ENCODE measurements around the gene TIMM21. TPM values are rescaled to one million over a fixed set of nuclear protein-coding genes. Genes with fewer than 3 reads are reported as not detected.

Gene TIMM21
- total and polyA plus RNA-seq, 5 donors from 2014 or later, result 8.8 to 20.0 (median 15.6) TPM

GRCh38 chr18:74194691-74195090 is 46.4 kb downstream of the TIMM21 start:
- Mint-ChIP-seq H3K27me3 (peaks cover 13% of the 10 kb centered on the region), H3K36me3 (no peaks in the 10 kb centered on the region), H3K27ac (peak overlapping the region in 1 of 3 donors; percentile 50), H3K4me3 (no peak overlapping the region), H3K9me3 (no peaks in the 10 kb centered on the region), H3K4me1 (peaks cover 0 to 6% (median under 1%) of the 10 kb centered on the region in 4 donors)
- H3K36me3 ChIP-seq (ENCODE audit: control insufficient read depth, insufficient read depth, low read length), result no peaks in the 10 kb centered on the region
- DNase-seq (no peak), ATAC-seq (ENCODE audit: low read depth in 2 of 2) (no peak)
- no peak overlapping the region for H3K27ac ChIP-seq (ENCODE audit: insufficient read depth, low read length, poor library complexity, severe bottlenecking)
- H3K4me3 ChIP-seq (ENCODE audit: low read depth, low read length), result no peak overlapping the region
- H3K4me1 ChIP-seq (ENCODE audit: control insufficient read depth, insufficient read depth, low read length, poor library complexity, severe bottlenecking), result no peaks in the 10 kb centered on the region
- peaks cover 4% of the 10 kb centered on the region for H3K27me3 ChIP-seq (ENCODE audit: control insufficient read depth, insufficient read depth, low read length)
- H3K9me3 ChIP-seq (ENCODE audit: control insufficient read depth in 2 of 2, low read length in 2 of 2), result no peaks in the 10 kb centered on the region

GRCh38 chr18:74196220-74197119 is 48.1 kb downstream of the TIMM21 start:
- ATAC-seq (ENCODE audit: low read depth in 2 of 2), result peak; percentile 83 to 90
- Histone ChIP-seq H3K9me3 (ENCODE audit: control insufficient read depth in 2 of 2, low read length in 2 of 2) (no peaks in the 10 kb centered on the region), H3K4me3 (ENCODE audit: low read depth, low read length) (peak overlapping the region; percentile 60), H3K27me3 (ENCODE audit: control insufficient read depth, insufficient read depth, low read length) (peaks cover 2% of the 10 kb centered on the region), H3K4me1 (ENCODE audit: control insufficient read depth, insufficient read depth, low read length, poor library complexity, severe bottlenecking) (no peaks in the 10 kb centered on the region), H3K27ac (ENCODE audit: insufficient read depth, low read length, poor library complexity, severe bottlenecking) (no peak overlapping the region), H3K36me3 (ENCODE audit: control insufficient read depth, insufficient read depth, low read length) (no peaks in the 10 kb centered on the region)
- Mint-ChIP-seq H3K36me3 (no peaks in the 10 kb centered on the region), H3K4me1 (peaks cover 0 to 6% (median under 1%) of the 10 kb centered on the region in 4 donors), H3K27me3 (peaks cover 13% of the 10 kb centered on the region), H3K27ac (peak overlapping the region; percentile 23 to 96 (median 92)), H3K9me3 (no peaks in the 10 kb centered on the region), H3K4me3 (peak overlapping the region in 3 of 4 donors; percentile 11 to 83 (median 83))
- DNase-seq, result peak; percentile 40 to 77 (median 74)

GRCh38 chr18:74197705-74198341 is 49.5 kb downstream of the TIMM21 start:
- H3K27me3 Mint-ChIP-seq, result peaks cover 7% of the 10 kb centered on the region
- no peaks in the 10 kb centered on the region for H3K36me3 Mint-ChIP-seq
- ATAC-seq (ENCODE audit: low read depth in 2 of 2) (no peak), DNase-seq (no peak)
- H3K9me3 ChIP-seq (ENCODE audit: control insufficient read depth in 2 of 2, low read length in 2 of 2), result no peaks in the 10 kb centered on the region
- no peaks in the 10 kb centered on the region for H3K4me1 ChIP-seq (ENCODE audit: control insufficient read depth, insufficient read depth, low read length, poor library complexity, severe bottlenecking)
- H3K4me1 Mint-ChIP-seq, result peaks cover 0 to 6% (median under 1%) of the 10 kb centered on the region in 4 donors
- peaks cover 2% of the 10 kb centered on the region for H3K27me3 ChIP-seq (ENCODE audit: control insufficient read depth, insufficient read depth, low read length)
- no peak overlapping the region for H3K27ac Mint-ChIP-seq
- H3K27ac ChIP-seq (ENCODE audit: insufficient read depth, low read length, poor library complexity, severe bottlenecking), result no peak overlapping the region
- H3K4me3 ChIP-seq (ENCODE audit: low read depth, low read length), result no peak overlapping the region
- no peaks in the 10 kb centered on the region for H3K9me3 Mint-ChIP-seq
- H3K36me3 ChIP-seq (ENCODE audit: control insufficient read depth, insufficient read depth, low read length), result no peaks in the 10 kb centered on the region
- no peak overlapping the region for H3K4me3 Mint-ChIP-seq

- no peak for DNase-seq
Observed at GRCh38 chr18:74198453-74198852, 50.1 kb downstream of the TIMM21 start.

GRCh38 chr18:74200780-74201179 is 52.5 kb downstream of the TIMM21 start:
- Mint-ChIP-seq H3K4me1 (peaks cover 0 to 8% (median under 1%) of the 10 kb centered on the region in 4 donors), H3K4me3 (no peak overlapping the region), H3K27me3 (peaks cover 3% of the 10 kb centered on the region)

More at GRCh38 chr18:74198453-74198852, 50.1 kb downstream of the TIMM21 start:
- H3K4me1 Mint-ChIP-seq, result peaks cover 0 to 6% (median under 1%) of the 10 kb centered on the region in 4 donors
- H3K9me3 ChIP-seq (ENCODE audit: control insufficient read depth in 2 of 2, low read length in 2 of 2), result no peaks in the 10 kb centered on the region
- H3K36me3 ChIP-seq (ENCODE audit: control insufficient read depth, insufficient read depth, low read length), result no peaks in the 10 kb centered on the region
- peaks cover 4% of the 10 kb centered on the region for H3K27me3 Mint-ChIP-seq
- H3K36me3 Mint-ChIP-seq, result no peaks in the 10 kb centered on the region
- H3K27ac ChIP-seq (ENCODE audit: insufficient read depth, low read length, poor library complexity, severe bottlenecking), result no peak overlapping the region
- H3K9me3 Mint-ChIP-seq, result no peaks in the 10 kb centered on the region
- no peak overlapping the region for H3K4me3 Mint-ChIP-seq
- ATAC-seq (ENCODE audit: low read depth in 2 of 2), result no peak
- no peaks in the 10 kb centered on the region for H3K27me3 ChIP-seq (ENCODE audit: control insufficient read depth, insufficient read depth, low read length)
- no peaks in the 10 kb centered on the region for H3K4me1 ChIP-seq (ENCODE audit: control insufficient read depth, insufficient read depth, low read length, poor library complexity, severe bottlenecking)
- H3K27ac Mint-ChIP-seq, result no peak overlapping the region
- H3K4me3 ChIP-seq (ENCODE audit: low read depth, low read length), result no peak overlapping the region

GRCh38 chr18:74203811-74204210 is 55.5 kb downstream of the TIMM21 start:
- peak overlapping the region in 1 of 4 donors; percentile 22 for H3K4me3 Mint-ChIP-seq
- H3K4me1 Mint-ChIP-seq, result peaks cover 0 to 2% (median 0%) of the 10 kb centered on the region in 4 donors
- ATAC-seq (ENCODE audit: low read depth in 2 of 2) (no peak), DNase-seq (no peak)
- H3K9me3 ChIP-seq (ENCODE audit: control insufficient read depth in 2 of 2, low read length in 2 of 2), result no peaks in the 10 kb centered on the region
- H3K36me3 Mint-ChIP-seq, result no peaks in the 10 kb centered on the region
- peaks cover 4% of the 10 kb centered on the region for H3K27me3 Mint-ChIP-seq
- no peaks in the 10 kb centered on the region for H3K4me1 ChIP-seq (ENCODE audit: control insufficient read depth, insufficient read depth, low read length, poor library complexity, severe bottlenecking)
- H3K4me3 ChIP-seq (ENCODE audit: low read depth, low read length), result no peak overlapping the region
- H3K36me3 ChIP-seq (ENCODE audit: control insufficient read depth, insufficient read depth, low read length), result no peaks in the 10 kb centered on the region
- no peak overlapping the region for H3K27ac Mint-ChIP-seq
- no peaks in the 10 kb centered on the region for H3K9me3 Mint-ChIP-seq
- no peak overlapping the region for H3K27ac ChIP-seq (ENCODE audit: insufficient read depth, low read length, poor library complexity, severe bottlenecking)
- H3K27me3 ChIP-seq (ENCODE audit: control insufficient read depth, insufficient read depth, low read length), result no peaks in the 10 kb centered on the region

More at GRCh38 chr18:74200780-74201179, 52.5 kb downstream of the TIMM21 start:
- H3K9me3 ChIP-seq (ENCODE audit: control insufficient read depth in 2 of 2, low read length in 2 of 2), result no peaks in the 10 kb centered on the region
- no peak overlapping the region for H3K27ac ChIP-seq (ENCODE audit: insufficient read depth, low read length, poor library complexity, severe bottlenecking)
- H3K4me1 ChIP-seq (ENCODE audit: control insufficient read depth, insufficient read depth, low read length, poor library complexity, severe bottlenecking), result no peaks in the 10 kb centered on the region
- no peaks in the 10 kb centered on the region for H3K36me3 Mint-ChIP-seq
- no peak overlapping the region for H3K27ac Mint-ChIP-seq
- DNase-seq, result no peak
- H3K9me3 Mint-ChIP-seq, result no peaks in the 10 kb centered on the region
- no peak overlapping the region for H3K4me3 ChIP-seq (ENCODE audit: low read depth, low read length)
- H3K36me3 ChIP-seq (ENCODE audit: control insufficient read depth, insufficient read depth, low read length), result no peaks in the 10 kb centered on the region
- no peak for ATAC-seq (ENCODE audit: low read depth in 2 of 2)
- no peaks in the 10 kb centered on the region for H3K27me3 ChIP-seq (ENCODE audit: control insufficient read depth, insufficient read depth, low read length)

- no peaks in the 10 kb centered on the region for H3K27me3 ChIP-seq (ENCODE audit: control insufficient read depth, insufficient read depth, low read length)
- no peak overlapping the region for H3K27ac Mint-ChIP-seq
- no peaks in the 10 kb centered on the region for H3K36me3 Mint-ChIP-seq
- H3K4me3 Mint-ChIP-seq, result no peak overlapping the region
- H3K4me1 Mint-ChIP-seq, result peaks cover 0 to 2% (median 0%) of the 10 kb centered on the region in 4 donors
- H3K4me1 ChIP-seq (ENCODE audit: control insufficient read depth, insufficient read depth, low read length, poor library complexity, severe bottlenecking), result no peaks in the 10 kb centered on the region
- DNase-seq, result peak in 1 of 3 donors; percentile 13
- H3K9me3 ChIP-seq (ENCODE audit: control insufficient read depth in 2 of 2, low read length in 2 of 2), result no peaks in the 10 kb centered on the region
- H3K9me3 Mint-ChIP-seq, result no peaks in the 10 kb centered on the region
- ATAC-seq (ENCODE audit: low read depth in 2 of 2), result no peak
- no peak overlapping the region for H3K4me3 ChIP-seq (ENCODE audit: low read depth, low read length)
- peaks cover 4% of the 10 kb centered on the region for H3K27me3 Mint-ChIP-seq
- no peak overlapping the region for H3K27ac ChIP-seq (ENCODE audit: insufficient read depth, low read length, poor library complexity, severe bottlenecking)
- H3K36me3 ChIP-seq (ENCODE audit: control insufficient read depth, insufficient read depth, low read length), result no peaks in the 10 kb centered on the region
Observed at GRCh38 chr18:74204526-74205152, 56.3 kb downstream of the TIMM21 start.

All from CD4-positive, CD25-positive, alpha-beta regulatory T cell (primary cell).